Stomach (tissue), 4 donors: ENCODE measurements around the gene NUDT2.

Source experiments
- CTCF ChIP-seq, 7 experiments: fragments of 450-650 bp in 4 of 7; fragments of 200-600 bp in 3 of 7; sonication (generic) in 3 of 7; IDR thresholded peaks; one replicate each; pipeline ENCODE4 v1.5.1; 2016 to 2019; ENCODE audit warnings: antibody characterized with exemption in 7 of 7, control low read depth in 2 of 7, mild to moderate bottlenecking in 1 of 7
- EP300 ChIP-seq: sonication (generic); formaldehyde crosslinking; IDR thresholded peaks from one replicate; pipeline ENCODE4 v1.6.1; 2017; ENCODE audit warnings: antibody characterized with exemption
- POLR2A ChIP-seq, 4 donors: fragments of 450-650 bp; IDR thresholded peaks; one replicate each; pipeline ENCODE4 v1.6.1; 2016; ENCODE audit warnings: antibody characterized with exemption in 4 of 4, control low read depth in 2 of 4, mild to moderate bottlenecking in 1 of 4, moderate library complexity in 1 of 4

GRCh38 chr9:34380034-34380510, 50.7 kb downstream of the NUDT2 start:
- no peak for TF ChIP-seq CTCF (IDR thresholded peaks at IDR 0.05)
- TF ChIP-seq POLR2A (IDR thresholded peaks at IDR 0.05), result no peak
- TF ChIP-seq EP300, result no peak
